Osteocyte (in vitro differentiated cells): ENCODE measurements around the gene USP1. TPM values are rescaled to one million over a fixed set of nuclear protein-coding genes. Genes with fewer than 3 reads are reported as not detected.

Experiments
- DNase-seq: peaks from one replicate; pipeline ENCODE4 v3.0.0; 2021; ENCODE audit warnings: mixed read lengths; ENCODE audit not compliant: unreplicated experiment; ENCODE audit errors: extremely low spot score
- H3K27ac Mint-ChIP-seq: one replicate; pipeline ENCODE4 v1.8.0; 2021; ENCODE audit warnings: mild to moderate bottlenecking, mixed read lengths; ENCODE audit not compliant: unreplicated experiment
- H3K27me3 Mint-ChIP-seq: one replicate; pipeline ENCODE4 v1.8.0; 2021; ENCODE audit warnings: mixed read lengths; ENCODE audit not compliant: unreplicated experiment
- H3K36me3 Mint-ChIP-seq: one replicate; pipeline ENCODE4 v1.8.0; 2021; ENCODE audit warnings: mixed read lengths; ENCODE audit not compliant: unreplicated experiment
- H3K4me1 Mint-ChIP-seq: one replicate; pipeline ENCODE4 v1.8.0; 2021; ENCODE audit warnings: mixed read lengths; ENCODE audit not compliant: unreplicated experiment
- H3K4me3 Mint-ChIP-seq: one replicate; pipeline ENCODE4 v1.8.0; 2021; ENCODE audit warnings: mild to moderate bottlenecking, moderate library complexity, mixed read lengths; ENCODE audit not compliant: unreplicated experiment
- H3K9me3 Mint-ChIP-seq: one replicate; pipeline ENCODE4 v1.8.0; 2021; ENCODE audit warnings: mixed read lengths; ENCODE audit not compliant: unreplicated experiment
- total RNA-seq: library from RNA; stranded (reverse); gene quantifications from 2 replicates; pipeline ENCODE4 v1.2.1, GENCODE V29; 2021
- TF ChIP-seq, protein P1 (sequence below): fragments of 200-600 bp; sonication (generic); IDR thresholded peaks from 2 replicates; pipeline ENCODE4 v1.5.0; 2021; ENCODE audit warnings: antibody characterized with exemption, mild to moderate bottlenecking, moderate library complexity

USP1 gene
- total RNA-seq, 1 donor from 2014 or later = 24.6 TPM

DNA sequence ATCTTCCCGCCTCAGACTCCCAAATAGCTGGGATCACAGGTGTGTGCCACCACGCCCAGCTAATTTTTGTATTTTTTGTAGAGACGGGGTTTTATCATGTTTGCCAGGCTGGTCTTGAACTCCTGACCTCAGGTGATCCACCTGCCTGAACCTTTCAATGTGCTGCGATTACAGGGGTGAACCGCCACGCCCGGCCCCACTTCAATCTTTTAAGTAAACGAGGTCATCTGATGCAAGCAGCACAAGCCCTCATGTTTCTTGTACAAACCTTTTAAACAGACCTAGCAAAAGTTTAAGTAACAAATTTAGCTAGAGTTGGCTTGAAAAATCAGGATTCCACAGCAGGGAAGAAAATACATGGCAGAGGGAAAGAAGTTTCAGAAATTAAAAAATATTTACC, 21.2 kb upstream of the USP1 start:
- no peaks in the 10 kb centered on the region for H3K9me3 Mint-ChIP-seq
- H3K4me1 Mint-ChIP-seq = peaks cover 5% of the 10 kb centered on the region
- TF ChIP-seq, protein P1, sequence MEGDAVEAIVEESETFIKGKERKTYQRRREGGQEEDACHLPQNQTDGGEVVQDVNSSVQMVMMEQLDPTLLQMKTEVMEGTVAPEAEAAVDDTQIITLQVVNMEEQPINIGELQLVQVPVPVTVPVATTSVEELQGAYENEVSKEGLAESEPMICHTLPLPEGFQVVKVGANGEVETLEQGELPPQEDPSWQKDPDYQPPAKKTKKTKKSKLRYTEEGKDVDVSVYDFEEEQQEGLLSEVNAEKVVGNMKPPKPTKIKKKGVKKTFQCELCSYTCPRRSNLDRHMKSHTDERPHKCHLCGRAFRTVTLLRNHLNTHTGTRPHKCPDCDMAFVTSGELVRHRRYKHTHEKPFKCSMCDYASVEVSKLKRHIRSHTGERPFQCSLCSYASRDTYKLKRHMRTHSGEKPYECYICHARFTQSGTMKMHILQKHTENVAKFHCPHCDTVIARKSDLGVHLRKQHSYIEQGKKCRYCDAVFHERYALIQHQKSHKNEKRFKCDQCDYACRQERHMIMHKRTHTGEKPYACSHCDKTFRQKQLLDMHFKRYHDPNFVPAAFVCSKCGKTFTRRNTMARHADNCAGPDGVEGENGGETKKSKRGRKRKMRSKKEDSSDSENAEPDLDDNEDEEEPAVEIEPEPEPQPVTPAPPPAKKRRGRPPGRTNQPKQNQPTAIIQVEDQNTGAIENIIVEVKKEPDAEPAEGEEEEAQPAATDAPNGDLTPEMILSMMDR = no peak
- H3K27ac Mint-ChIP-seq = no peak overlapping the region
- no peaks in the 10 kb centered on the region for H3K36me3 Mint-ChIP-seq
- no peak for DNase-seq
- no peak overlapping the region for H3K4me3 Mint-ChIP-seq
- H3K27me3 Mint-ChIP-seq = peaks cover 23% of the 10 kb centered on the region

GRCh38 chr1:62417351-62417999, 19.4 kb upstream of the USP1 start:
- no peak overlapping the region for H3K27ac Mint-ChIP-seq
- DNase-seq = no peak
- H3K4me1 Mint-ChIP-seq = peaks cover 5% of the 10 kb centered on the region
- H3K4me3 Mint-ChIP-seq = no peak overlapping the region
- TF ChIP-seq, protein P1 = no peak
- H3K36me3 Mint-ChIP-seq = no peaks in the 10 kb centered on the region
- no peaks in the 10 kb centered on the region for H3K9me3 Mint-ChIP-seq
- H3K27me3 Mint-ChIP-seq = peaks cover 19% of the 10 kb centered on the region

DNA sequence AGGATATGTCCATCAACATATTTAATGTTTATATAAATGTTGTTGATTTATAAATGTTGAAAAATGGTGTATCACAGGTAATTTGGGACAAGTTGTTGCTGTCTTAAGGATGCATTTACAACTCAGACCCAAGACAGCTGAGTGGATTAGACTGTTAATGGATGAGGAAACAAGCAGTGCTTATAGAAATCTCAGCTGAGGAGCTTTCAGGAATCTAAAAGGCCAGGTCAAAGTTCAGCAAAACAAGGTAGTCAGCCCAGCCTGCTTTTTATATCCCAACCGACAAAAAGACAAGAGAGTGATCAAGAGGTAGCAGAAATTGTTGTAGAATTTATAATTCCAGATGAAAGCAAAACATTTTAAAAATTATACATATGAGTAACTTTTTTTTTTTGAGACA, 16.6 kb upstream of the USP1 start:
- TF ChIP-seq, protein P1 = no peak
- Mint-ChIP-seq H3K9me3 (no peaks in the 10 kb centered on the region), H3K4me3 (no peak overlapping the region), H3K27me3 (peaks cover 15% of the 10 kb centered on the region), H3K36me3 (no peaks in the 10 kb centered on the region), H3K27ac (no peak overlapping the region), H3K4me1 (peaks cover 5% of the 10 kb centered on the region)
- no peak for DNase-seq

GRCh38 chr1:62423580-62424242, 13.1 kb upstream of the USP1 start:
- H3K9me3 Mint-ChIP-seq = no peaks in the 10 kb centered on the region
- no peak overlapping the region for H3K27ac Mint-ChIP-seq
- peaks cover 12% of the 10 kb centered on the region for H3K27me3 Mint-ChIP-seq
- H3K4me1 Mint-ChIP-seq = no peaks in the 10 kb centered on the region
- TF ChIP-seq, protein P1 = no peak
- DNase-seq = peak; percentile 44
- no peak overlapping the region for H3K4me3 Mint-ChIP-seq
- H3K36me3 Mint-ChIP-seq = no peaks in the 10 kb centered on the region

DNA sequence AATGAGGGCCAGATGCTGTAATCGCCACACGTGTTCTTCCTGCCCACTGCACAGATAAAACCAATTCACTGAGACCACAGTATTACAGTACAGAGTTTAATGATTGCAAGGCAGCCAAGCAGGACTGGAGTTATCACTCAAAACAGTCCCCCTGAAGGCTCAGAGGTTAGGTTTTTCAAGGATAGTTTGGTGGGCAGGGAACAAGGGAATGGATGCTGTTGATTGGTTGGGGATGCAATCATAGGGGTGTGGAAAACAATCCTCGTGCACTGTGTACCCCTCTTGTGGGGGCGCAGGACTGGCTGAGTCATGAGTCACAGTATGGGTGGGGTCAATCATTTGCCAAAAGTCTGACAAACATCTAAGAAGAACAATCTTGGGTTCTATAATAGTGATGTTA, 12.4 kb upstream of the USP1 start:
- H3K27ac Mint-ChIP-seq = no peak overlapping the region
- TF ChIP-seq, protein P1 = no peak
- no peaks in the 10 kb centered on the region for H3K9me3 Mint-ChIP-seq
- DNase-seq = peak; percentile 34
- no peak overlapping the region for H3K4me3 Mint-ChIP-seq
- H3K27me3 Mint-ChIP-seq = peaks cover 8% of the 10 kb centered on the region
- H3K36me3 Mint-ChIP-seq = no peaks in the 10 kb centered on the region
- H3K4me1 Mint-ChIP-seq = no peaks in the 10 kb centered on the region
